Renal pelvis (tissue), 4 donors: ENCODE data around the gene SEMA5B. TPM values are rescaled to one million over a fixed set of nuclear protein-coding genes. Genes with fewer than 3 reads are reported as not detected.

Source experiments
- DNase-seq: peaks from one replicate; pipeline ENCODE4 v3.0.0-alpha.2; 2013
- polyA plus RNA-seq, 3 donors: library from polyadenylated mRNA; unstranded; fragments of 120-200 nt; gene quantifications; one replicate each; pipeline ENCODE4 v1.2.1, GENCODE V29; 2013; ENCODE audit not compliant: insufficient read length in 3 of 3

Gene SEMA5B
- polyA plus RNA-seq, 3 donors, result 25.2 to 30.7 (median 28.6) TPM

DNA sequence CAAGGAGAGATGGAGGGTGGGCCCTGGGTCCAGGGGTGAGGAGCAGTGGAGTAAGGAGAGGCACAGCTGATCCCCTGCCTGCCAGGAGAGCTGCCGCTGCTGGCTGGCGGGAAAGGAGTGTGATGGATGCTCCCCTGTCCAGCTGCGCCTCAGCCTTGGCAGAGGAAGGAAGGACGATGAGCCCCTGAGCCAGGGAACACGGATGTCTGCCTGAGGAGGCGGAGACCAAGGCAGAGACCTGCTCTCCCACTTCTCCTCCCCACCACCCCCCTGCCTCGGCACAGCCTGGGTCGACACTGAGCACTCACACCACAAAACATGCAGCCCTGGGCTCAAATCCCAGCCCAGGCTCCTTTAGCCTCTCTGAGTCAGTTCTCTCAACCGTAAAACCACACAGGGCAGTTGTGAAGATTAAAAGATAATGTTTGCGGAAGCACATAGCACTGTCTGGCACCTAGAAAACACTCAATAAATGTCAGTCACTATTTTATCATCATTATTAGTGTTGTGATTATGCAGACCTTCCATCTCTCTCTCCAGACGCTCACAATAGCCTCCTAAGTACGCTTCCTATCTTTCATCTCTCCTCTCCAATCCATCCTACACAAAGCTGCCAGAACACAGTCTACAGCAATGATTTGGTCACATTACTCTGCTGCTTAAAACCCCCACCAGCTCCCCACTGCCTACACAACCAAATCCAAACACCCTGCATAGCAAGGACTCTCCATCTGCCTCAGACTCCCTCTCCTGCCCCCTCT, 52.2 kb downstream of the SEMA5B start:
- no peak for DNase-seq

DNA sequence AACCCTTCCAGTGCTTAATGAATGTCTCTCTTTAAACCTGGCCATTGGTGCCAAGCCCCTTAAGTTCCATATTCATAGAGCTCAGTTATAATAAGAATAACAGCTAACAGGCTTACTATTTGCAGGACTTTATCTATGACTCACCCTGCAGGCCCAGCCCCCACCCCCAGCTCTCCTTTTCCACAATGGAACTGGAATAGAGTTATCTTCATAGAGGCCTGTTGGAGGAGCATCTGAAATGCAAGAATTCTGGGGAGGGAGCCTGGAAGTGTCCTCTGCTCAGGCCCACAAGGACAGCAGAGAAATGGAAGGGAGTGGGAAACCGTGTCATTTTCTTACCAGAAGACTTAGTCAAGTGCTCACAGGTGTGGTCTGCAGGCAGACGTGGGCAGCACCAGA, 52.8 kb downstream of the SEMA5B start:
- DNase-seq, result no peak

DNA sequence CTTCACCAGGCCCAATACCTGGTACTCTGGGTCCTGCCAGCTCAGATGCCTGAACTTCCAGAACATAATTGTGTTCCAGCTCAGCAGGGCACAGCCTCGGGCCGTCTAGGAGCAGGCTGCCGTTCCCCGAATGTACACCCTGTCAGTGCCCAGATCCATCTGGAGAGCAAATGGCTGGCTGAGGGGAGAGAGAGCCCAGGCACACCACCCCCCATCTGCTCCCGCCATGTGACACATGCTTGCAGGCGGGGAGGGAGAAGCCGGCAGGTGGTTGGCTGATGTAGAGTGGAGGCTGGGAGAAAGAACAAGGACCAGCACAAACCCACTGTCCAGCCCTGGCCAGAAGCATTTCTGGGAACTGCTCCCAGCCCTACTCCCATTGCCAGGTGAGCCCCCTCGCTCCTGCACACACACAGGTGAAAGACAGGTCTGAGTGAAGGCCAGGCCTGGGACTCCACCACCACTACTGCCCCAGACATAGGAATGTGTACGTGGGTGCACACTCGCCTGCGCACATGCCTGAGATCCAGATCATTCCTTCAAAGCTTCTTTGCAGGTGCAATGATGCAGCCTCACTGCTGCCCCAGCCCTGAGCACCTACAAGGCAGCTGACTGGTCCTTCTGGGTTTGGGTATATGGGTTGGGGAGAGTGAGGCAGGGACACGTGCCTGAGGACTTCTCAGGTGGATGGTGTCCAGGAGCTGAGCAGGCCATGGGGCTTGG, 53.5 kb downstream of the SEMA5B start:
- no peak for DNase-seq

DNA sequence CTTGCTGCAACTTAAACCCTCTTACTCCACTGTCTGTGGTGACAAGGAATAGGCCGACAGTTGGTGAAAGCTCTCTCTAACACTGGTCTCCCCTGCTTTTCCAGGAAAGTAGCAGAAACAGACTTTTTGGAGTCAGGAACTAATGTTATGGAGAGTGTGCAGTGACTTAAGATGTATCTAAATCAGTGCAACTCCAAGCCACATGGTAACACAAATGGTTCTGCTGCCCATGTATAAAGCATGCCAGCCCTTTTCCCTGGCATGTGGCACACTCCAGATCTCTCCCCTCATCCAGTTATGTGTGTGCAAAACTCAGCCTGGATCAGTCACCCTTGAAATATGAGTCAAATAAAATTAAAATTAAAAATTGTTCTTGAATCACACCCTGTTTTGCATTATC, 55.4 kb downstream of the SEMA5B start:
- DNase-seq, result no peak

DNA sequence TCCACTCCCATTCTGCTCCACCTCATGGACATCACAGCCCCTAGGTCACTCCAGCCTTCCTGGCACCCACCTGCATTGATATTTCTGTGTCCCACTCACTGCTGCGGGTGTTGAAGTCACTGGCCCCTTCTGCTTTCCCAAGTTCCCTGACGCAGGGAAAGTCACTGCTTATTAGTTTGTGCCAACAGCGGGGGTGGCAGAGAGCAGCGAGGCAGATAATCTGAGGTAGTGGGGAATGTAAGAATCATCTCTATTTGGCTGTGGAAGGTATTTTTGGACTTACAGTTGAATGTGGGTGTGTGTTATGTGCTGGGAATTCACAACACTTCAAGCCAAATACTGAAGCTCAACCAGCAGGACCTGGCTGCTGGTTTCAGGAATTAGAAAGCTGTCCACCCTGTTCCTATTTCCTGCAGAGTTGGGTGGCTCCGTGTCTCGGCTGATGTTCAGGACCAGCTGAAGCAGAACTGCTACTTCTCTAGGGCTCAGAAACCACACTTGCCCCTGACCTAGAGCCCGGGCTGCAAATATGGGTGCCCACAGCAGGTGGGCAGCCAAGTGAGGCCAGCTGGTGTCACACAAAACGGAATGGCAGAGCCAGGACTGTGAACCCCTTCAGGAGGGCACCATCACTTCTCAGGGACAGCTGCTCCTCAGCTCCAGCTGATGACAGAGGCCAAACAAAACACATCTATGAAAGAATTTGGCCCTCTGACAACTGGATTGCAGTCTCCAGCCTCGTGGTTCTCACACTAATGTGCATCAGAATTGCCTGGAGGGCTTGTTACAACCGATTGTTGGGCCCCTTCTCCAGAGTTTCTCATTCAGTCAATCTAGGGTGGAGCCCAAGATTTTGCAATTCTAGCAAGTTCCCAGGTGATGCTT, 57.7 kb downstream of the SEMA5B start:
- no peak for DNase-seq

DNA sequence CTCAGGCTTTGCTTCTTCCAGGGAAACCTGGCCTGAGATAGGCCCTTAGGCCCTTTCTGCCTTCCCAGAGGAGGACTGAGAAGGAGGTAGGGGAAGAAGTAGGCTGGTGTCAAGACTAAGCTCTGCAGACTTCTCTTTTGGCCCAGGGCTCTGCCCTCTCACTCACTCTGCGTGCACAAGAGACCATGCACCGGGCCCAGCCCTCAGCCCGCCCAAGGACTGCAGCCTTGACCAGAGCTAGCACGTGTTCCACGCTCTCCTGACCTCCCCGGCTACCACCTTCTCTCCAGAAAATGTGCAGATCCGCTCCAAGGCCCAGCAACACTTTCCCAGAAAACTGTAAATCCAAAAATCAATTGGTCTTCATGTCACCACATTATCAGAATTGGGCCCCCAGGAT, 59.8 kb downstream of the SEMA5B start:
- DNase-seq, result no peak

DNA sequence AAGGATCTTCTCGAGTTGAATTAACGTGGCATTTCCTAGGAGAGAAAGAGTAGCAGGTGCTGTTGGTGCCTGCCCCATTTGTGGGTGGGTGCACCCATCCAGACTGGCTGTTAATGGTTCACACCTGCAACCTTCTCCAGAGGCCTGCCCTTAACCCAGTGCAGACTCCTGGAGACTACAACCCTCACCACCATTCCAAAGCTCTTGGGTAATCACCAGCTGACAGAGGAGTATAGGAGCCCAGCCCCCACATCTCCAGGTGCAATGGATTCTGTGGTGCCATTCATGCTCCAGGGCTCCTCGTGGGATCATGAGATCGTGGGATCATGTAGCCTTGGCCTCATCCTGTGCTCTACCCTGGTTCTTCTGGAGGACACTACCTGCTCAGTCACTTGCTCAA, 60.2 kb downstream of the SEMA5B start:
- no peak for DNase-seq

DNA sequence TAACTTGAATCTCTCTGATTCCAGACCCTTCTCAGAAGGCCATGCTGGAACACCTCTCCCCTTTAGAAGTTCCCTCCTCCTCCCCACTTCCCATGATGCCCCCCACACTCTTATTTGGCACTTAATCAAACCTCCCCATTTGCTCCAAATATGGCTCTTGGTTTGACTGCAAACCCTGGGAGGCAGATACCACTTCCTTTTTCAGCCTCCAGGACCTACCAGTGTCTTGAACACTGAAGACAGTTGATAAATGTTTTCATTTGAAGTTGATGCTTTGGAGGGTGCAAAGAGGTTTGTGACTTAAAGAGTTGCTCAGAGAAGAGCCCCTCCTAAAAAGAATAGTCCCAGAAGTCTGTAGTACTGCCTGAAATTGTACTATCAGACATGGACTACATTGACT, 61.5 kb downstream of the SEMA5B start:
- DNase-seq, result no peak

DNA sequence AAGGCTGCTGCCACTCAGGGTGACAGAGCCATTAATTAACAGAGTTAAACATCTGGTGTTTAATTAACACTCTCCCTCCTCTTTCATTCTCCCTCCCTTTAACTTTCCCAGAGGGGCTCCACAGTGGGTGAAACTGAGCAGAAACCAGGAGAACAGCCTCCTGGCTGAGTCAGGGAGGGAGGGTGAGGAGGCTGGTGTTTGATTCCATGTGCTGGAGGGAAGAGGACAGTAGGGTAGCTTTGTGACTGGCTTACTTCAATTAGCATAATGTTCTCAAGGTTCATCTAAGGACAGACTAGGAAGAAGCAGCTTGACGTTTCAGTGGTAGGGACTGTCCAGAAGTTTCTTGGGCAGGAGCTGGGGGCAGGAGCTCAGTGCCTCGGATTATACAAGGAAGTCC, 62.8 kb downstream of the SEMA5B start:
- no peak for DNase-seq

DNA sequence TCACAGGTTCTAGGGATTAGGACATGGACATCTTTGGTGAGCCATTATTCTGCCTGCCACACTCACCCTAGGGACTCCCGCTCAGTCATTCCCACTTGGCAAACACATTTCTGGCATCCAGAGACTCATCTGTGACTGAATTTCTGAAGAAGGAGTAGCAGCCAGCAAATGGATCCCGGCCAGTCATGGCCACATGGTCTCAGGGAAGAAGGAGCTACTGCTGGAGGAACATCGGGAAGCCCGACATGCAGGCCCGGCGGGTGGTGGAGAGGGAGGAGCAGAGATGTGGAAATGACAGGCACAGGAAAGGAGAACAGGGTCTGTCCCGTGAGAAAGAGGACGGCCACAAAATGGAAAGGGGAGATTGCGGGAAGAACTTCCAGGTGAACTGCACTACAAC, 65.4 kb downstream of the SEMA5B start:
- DNase-seq, result no peak

DNA sequence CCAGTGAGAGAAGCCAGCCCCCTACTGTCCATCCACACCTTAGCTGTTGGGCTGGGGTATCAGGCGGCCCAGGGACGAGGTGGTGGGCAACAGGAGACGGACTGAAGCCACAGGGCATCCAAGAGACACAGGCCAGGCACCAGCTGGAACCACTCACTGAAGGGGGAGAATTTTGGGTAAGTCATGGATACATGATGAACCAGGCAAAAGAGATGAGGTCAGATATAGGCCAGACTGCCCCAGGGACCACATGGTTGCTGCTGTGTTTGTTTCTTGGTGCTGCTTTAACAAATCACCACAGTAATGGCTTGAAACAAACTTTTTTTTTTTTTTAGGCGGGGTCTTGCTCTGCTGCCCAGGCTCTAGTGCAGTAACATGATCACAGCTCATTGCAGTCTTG, 66.4 kb downstream of the SEMA5B start:
- no peak for DNase-seq

DNA sequence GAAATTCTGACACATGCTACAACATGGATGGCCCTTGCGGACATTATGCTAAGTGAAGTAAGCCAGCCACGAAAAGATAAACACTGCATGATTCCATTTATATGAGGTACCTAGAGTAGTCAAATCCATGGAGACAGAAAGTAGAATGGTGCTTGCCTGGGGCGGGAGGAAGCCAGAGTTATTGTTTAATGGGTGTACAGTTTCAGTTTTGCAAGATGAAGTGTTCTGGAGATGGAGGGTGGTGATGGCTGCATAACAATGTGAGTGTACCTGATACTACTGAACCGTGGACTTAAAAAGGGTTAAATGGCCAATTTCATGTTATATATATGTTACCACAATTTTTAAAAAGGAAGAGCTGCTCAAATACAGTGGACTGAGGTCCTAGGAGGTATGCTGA, 66.9 kb downstream of the SEMA5B start:
- no peak for DNase-seq

DNA sequence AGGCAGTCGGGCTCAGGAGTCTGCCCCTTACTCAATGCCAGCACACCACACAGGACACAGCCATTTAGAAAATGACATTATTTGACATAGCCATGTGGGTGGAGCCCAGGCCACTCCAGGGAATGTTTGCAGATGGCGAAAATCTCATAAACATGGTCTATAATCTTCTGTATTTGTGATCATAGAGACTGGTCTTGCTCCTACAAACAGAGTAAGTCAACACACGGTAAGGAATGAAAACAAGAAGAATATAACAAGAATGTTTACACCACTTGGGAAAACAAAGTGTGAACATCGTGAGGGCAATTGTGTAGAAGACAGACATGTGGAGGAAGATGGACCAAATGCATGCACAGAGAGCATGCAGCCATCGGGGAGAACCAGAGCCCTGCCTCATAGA, 68.2 kb downstream of the SEMA5B start:
- no peak for DNase-seq

DNA sequence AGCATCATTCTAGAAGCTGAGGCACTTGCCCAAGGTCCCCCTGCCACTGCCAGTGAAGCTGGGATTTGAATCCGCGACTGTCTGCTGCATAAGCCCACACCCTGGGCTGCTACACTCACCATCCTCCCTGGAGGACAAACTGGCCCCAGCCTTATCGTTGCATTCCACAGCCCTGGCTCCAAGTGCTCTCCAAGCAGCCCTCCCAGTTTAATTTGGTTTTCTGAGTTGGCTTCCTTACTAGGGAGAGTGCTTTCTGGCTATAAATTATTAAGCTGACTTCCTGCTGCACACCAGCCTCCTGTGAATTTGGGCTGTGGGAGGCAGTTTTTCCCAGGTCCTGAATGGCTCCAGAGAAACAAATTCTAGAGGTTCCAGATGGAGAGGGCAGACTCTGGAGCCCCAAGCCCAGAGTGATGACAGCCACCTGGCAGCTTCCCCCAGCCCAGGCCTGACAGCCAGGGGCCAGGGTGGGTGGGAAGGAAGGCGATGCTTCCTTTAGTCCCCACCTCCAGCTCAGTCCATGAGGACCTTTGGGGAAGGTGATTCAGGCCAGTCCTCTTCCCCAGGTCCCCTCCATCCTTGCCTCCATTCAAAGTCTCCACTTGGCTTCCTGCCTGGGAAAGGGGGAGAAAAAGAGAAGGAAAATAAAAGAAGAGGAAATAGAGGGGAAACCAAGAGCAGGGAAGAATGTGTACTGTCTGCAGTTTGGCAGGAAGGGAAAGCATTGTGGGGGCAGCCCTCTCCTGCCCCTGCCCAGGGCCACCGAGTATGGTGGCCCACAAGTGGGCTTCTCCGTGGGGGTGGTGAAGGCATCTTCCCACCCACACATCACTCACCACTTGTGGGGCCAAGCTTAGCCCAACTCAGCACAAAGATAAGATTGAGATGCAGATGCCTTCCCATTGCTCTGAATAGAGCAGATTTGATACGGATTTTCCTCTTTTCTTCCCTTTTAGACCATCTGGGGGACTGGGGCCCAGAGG, 69.6 kb downstream of the SEMA5B start:
- peak; percentile 78 for DNase-seq

DNA sequence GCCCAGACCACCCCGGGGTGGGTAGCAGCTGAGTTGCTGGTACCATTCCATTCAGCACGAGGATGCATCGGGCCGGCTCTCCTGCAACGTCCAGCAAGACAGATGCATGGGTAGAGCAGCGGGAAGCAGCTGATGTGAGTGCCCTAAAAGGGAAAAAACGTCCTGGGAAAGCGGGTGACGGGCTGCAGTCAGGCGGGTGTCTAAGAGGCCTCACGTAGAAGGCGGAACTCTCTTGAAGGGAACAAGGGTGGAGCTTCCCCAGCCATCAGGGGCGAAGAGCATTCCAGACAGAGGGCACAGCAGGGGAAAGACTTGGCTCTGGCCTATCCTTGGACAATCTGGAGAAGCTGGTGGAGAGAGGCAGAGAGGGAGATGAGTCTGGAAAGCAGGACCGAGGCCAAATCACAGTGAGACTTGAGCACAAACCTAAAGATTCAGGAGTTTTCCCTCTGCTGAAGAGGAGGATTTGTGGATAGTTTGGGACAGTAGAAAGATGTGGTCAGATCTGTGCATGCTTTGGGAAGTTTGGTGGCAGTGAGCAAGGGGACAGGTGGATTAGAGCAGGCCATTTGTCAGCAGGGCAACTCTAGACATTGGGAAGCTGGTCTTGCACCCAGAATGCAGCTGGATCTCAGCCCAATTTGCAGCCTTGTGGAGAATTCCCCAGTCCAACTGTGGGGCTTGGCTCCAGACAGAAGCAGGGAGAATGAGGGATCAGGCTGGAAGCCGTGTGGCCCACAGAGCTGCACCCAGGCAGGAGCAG, 70.7 kb downstream of the SEMA5B start:
- DNase-seq, result no peak

DNA sequence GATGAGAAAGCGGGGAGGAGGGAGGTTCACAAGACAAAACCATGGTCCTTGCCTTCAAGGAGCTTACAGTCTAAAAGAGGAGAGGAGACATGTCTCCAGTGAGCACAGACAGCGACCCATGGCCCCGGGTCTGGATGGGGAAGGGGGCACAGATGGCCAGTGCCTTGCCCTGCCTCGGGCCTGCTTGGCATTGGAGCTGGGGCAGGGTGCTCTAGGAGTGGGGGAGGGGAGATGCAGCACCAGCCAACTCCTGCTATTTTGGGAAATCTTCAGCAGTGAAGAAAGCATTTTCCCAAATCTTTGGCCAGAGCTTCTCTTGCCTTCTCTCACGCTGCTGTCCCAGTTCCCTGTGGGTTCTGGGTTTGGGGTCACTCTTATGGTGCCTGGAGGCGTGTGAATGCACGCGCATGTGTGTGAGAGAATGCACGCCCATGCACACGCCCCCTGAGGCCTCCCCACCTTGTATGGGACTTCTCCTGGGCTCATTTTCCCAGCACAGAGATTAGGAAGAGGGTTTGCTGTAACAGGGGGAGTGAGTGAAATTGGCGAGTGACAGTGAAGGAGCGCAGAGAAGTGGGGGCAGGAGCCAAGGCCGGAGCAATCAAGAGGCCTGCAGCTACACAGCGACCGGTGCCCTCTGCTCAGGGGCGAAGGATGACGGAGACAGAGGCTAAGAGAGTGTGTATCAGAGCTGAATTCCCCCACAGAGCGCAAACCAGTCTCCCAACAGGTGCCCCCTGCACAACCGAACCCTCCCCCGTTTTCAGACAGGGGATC, 71.5 kb downstream of the SEMA5B start:
- DNase-seq, result no peak

DNA sequence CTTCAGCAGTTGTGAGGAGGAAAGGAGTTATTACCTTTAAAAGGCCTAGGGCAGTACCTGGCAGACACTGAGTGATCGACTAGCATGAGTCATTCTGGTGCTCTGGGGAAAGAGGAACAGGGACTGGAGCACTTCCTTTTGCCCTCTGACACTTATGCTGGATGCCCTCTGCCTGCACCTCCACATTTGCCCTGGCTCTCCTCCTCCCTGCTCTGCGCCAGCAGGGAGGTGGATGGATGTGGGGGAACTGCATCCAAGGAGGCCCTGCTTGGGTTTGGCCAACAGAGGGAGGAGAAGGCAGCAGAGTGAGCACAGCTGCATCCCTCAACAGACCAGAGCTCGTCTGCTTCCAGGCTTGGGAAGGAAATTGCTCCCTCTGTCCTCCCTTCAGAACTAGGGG, 75.0 kb downstream of the SEMA5B start:
- DNase-seq, result no peak

DNA sequence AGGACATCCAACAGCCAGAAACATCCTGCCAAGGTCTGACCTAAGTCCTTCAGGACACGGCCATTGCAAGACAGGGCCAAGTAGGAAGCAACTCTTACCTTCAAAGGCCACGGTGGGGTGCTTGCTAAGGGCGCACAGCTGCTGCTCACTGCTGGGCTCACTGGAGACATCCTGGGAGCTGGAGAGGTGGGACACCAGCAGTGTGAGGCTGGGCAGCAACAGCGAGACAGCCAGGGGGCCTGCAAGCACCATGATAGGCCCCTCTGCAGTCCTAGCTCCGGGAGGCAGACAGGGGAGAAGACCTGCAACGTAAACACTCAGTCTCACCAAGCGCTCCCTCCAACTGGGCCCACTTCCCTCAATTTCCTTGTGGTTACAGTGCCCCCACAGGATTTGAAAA, 79.2 kb downstream of the SEMA5B start:
- no peak for DNase-seq

DNA sequence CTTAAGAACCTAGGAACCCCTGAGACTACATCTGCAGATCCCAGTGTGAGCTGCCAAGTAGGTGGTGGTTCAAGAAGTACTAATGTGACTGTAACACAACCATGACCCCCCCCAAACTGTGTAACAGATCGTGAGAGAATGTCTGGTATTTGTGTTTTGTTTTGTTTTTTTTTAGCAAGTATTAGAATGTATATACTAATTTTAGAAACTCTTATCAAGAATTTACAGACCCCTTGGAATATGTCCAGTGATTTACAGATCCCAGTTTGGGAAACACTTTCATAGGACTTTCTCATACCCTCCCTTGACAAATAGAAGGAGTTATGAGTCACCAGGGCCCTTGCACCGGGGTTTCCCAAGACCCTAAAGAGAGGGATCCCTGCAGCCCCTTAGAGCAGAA, 79.8 kb downstream of the SEMA5B start:
- DNase-seq, result peak; percentile 66

DNA sequence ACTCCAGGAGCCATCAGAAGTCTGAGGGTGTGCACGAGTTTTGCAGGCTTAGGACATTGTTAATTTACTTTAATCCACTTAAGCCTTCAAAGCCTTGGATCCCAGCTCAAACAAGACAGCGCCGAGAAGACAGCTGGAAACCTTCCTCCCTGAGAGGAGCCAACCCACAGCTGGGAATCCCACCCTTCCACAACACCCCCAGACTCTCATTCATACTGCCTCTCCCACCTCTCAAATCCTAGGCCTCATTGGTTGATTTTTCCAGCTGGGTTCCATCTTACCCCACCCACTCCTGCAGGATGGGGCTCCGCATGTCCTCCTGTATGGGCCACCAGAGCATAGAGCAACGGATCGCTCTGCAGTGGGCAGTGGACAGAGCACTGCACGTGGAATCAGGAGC, 80.4 kb downstream of the SEMA5B start:
- DNase-seq, result peak; percentile 71
